SK-N-SH treated with all-trans-retinoic acid at 6 μM for 48 hours (cell line): ENCODE results near the gene LRMDA.

Experiments used
- ATAC-seq: fragments of 200-7000 bp; cut with Tn5 transposase; 3 replicates; pipeline ENCODE4 v1.9.1; 2020; ENCODE audit warnings: mild to moderate bottlenecking, moderate library complexity
- ARNTL ChIP-seq: fragments of 450-650 bp; formaldehyde crosslinking; IDR thresholded peaks from 2 replicates; pipeline ENCODE4 v1.5.0; 2020; ENCODE audit warnings: low read depth, mild to moderate bottlenecking, moderate library complexity, borderline replicate concordance
- BACH2 ChIP-seq: fragments of 250-450 bp; sonication (Bioruptor Pico); IDR thresholded peaks from 2 replicates; pipeline ENCODE4 v1.9.0; 2021; ENCODE audit warnings: mild to moderate bottlenecking, borderline replicate concordance
- CREB5 ChIP-seq: fragments of 250-450 bp; sonication (Bioruptor Pico); IDR thresholded peaks from 2 replicates; pipeline ENCODE4 v1.5.1; 2020; ENCODE audit warnings: low read depth, mild to moderate bottlenecking, moderate library complexity
- CSDC2 ChIP-seq: fragments of 250-450 bp; sonication (Bioruptor Pico); IDR thresholded peaks from 2 replicates; pipeline ENCODE4 v1.5.0; 2020; ENCODE audit warnings: mild to moderate bottlenecking, moderate library complexity
- CSRNP3 ChIP-seq: fragments of 250-450 bp; sonication (Bioruptor Pico); IDR thresholded peaks from 2 replicates; pipeline ENCODE4 v1.5.1; 2021; ENCODE audit warnings: mild to moderate bottlenecking, moderate library complexity
- GLIS3 ChIP-seq: fragments of 250-450 bp; sonication (Bioruptor Pico); IDR thresholded peaks from 2 replicates; pipeline ENCODE4 v1.5.0; 2020; ENCODE audit warnings: mild to moderate bottlenecking, moderate library complexity
- ISL1 ChIP-seq: fragments of 250-450 bp; sonication (Bioruptor Pico); IDR thresholded peaks from 2 replicates; pipeline ENCODE4 v2.1.2; 2022; ENCODE audit warnings: mild to moderate bottlenecking, moderate library complexity
- OSR1 ChIP-seq: fragments of 250-450 bp; sonication (Bioruptor Pico); IDR thresholded peaks from 2 replicates; pipeline ENCODE4 v1.8.0; 2022; ENCODE audit warnings: moderate library complexity, mild to moderate bottlenecking, inconsistent platforms
- PATZ1 ChIP-seq: fragments of 250-450 bp; sonication (Bioruptor Pico); IDR thresholded peaks from 2 replicates; pipeline ENCODE4 v1.8.0; 2020; ENCODE audit warnings: mild to moderate bottlenecking, moderate library complexity, borderline replicate concordance
- POU6F1 ChIP-seq: fragments of 250-450 bp; sonication (Bioruptor Pico); IDR thresholded peaks from 2 replicates; pipeline ENCODE4 v1.8.0; 2021; ENCODE audit warnings: low read depth, mild to moderate bottlenecking, moderate library complexity, borderline replicate concordance
- PPARA ChIP-seq: fragments of 250-450 bp; sonication (Bioruptor Pico); IDR thresholded peaks from 2 replicates; pipeline ENCODE4 v1.5.0; 2020; ENCODE audit warnings: mild to moderate bottlenecking, borderline replicate concordance
- RARB ChIP-seq: fragments of 250-450 bp; sonication (Bioruptor Pico); IDR thresholded peaks from 2 replicates; pipeline ENCODE4 v1.8.0; 2021; ENCODE audit warnings: mild to moderate bottlenecking, moderate library complexity
- SNAI2 ChIP-seq: fragments of 250-450 bp; sonication (Bioruptor Pico); IDR thresholded peaks from 2 replicates; pipeline ENCODE4 v1.5.0; 2020; ENCODE audit warnings: mild to moderate bottlenecking, moderate library complexity
- TCF4 ChIP-seq: fragments of 250-450 bp; sonication (Bioruptor Pico); IDR thresholded peaks from 2 replicates; pipeline ENCODE4 v1.8.0; 2021; ENCODE audit warnings: mild to moderate bottlenecking, moderate library complexity, borderline replicate concordance
- TOX ChIP-seq: fragments of 250-450 bp; sonication (Bioruptor Pico); IDR thresholded peaks from 2 replicates; pipeline ENCODE4 v1.8.0; 2021; ENCODE audit warnings: mild to moderate bottlenecking, moderate library complexity, borderline replicate concordance
- TSHZ2 ChIP-seq: fragments of 250-450 bp; sonication (Bioruptor Pico); IDR thresholded peaks from 2 replicates; pipeline ENCODE4 v1.5.0; 2020; ENCODE audit warnings: mild to moderate bottlenecking, moderate library complexity
- ZC3H10 ChIP-seq: fragments of 250-450 bp; sonication (Bioruptor Pico); IDR thresholded peaks from 2 replicates; pipeline ENCODE4 v1.5.1; 2021; ENCODE audit warnings: mild to moderate bottlenecking, moderate library complexity
- ZFP3 ChIP-seq: fragments of 250-450 bp; sonication (Bioruptor Pico); IDR thresholded peaks from 2 replicates; pipeline ENCODE4 v1.5.0; 2020; ENCODE audit warnings: mild to moderate bottlenecking, moderate library complexity
- ZFP30 ChIP-seq: fragments of 450-650 bp; formaldehyde crosslinking; IDR thresholded peaks from 2 replicates; pipeline ENCODE4 v1.5.0; 2022; ENCODE audit warnings: mild to moderate bottlenecking, moderate library complexity
- ZNF565 ChIP-seq: fragments of 450-650 bp; formaldehyde crosslinking; conservative IDR thresholded peaks from 2 replicates; pipeline ENCODE4 v1.5.0; 2020; ENCODE audit warnings: low read depth, mild to moderate bottlenecking, moderate library complexity
- ZNF70 ChIP-seq: fragments of 450-650 bp; formaldehyde crosslinking; IDR thresholded peaks from 2 replicates; pipeline ENCODE4 v1.5.0; 2020; ENCODE audit warnings: mild to moderate bottlenecking, moderate library complexity
- ZNF8 ChIP-seq: fragments of 450-650 bp; formaldehyde crosslinking; IDR thresholded peaks from 2 replicates; pipeline ENCODE4 v1.5.0; 2020; ENCODE audit warnings: mild to moderate bottlenecking, moderate library complexity

Gene LRMDA

GRCh38 chr10:75753621-75754020 lies 322.2 kb downstream of the LRMDA start:
- TF ChIP-seq ZNF565 (CRISPR knock-in tag) (no peak), POU6F1 (CRISPR knock-in tag) (no peak), TOX (CRISPR knock-in tag) (no peak), ZNF70 (CRISPR knock-in tag) (no peak), RARB (CRISPR knock-in tag) (no peak), TSHZ2 (CRISPR knock-in tag) (no peak), TCF4 (no peak)
- ATAC-seq, result no peak

GRCh38 chr10:75754096-75754831 lies 322.8 kb downstream of the LRMDA start:
- no peak for TF ChIP-seq CREB5 (CRISPR knock-in tag)
- TF ChIP-seq TCF4, result no peak
- no peak for TF ChIP-seq BACH2 (CRISPR knock-in tag)
- no peak for TF ChIP-seq PPARA
- no peak for TF ChIP-seq PATZ1 (CRISPR knock-in tag)
- TF ChIP-seq ZNF70 (CRISPR knock-in tag), result no peak
- TF ChIP-seq SNAI2 (CRISPR knock-in tag), result no peak
- TF ChIP-seq ZFP30 (CRISPR knock-in tag), result no peak
- TF ChIP-seq ZFP3 (CRISPR knock-in tag), result no peak
- no peak for TF ChIP-seq ZNF8 (CRISPR knock-in tag)
- TF ChIP-seq, all 23 proteins: peak for 0
- ATAC-seq, result no peak

- ATAC-seq, result no peak
- TF ChIP-seq ZNF8 (CRISPR knock-in tag), result no peak
- no peak for TF ChIP-seq ZFP3 (CRISPR knock-in tag)
- TF ChIP-seq ZFP30 (CRISPR knock-in tag), result no peak
- no peak for TF ChIP-seq ZC3H10
- TF ChIP-seq ARNTL (CRISPR knock-in tag), result no peak
- no peak for TF ChIP-seq ISL1 (CRISPR knock-in tag)
- TF ChIP-seq SNAI2 (CRISPR knock-in tag), result no peak
- no peak for TF ChIP-seq CSRNP3
- TF ChIP-seq CREB5 (CRISPR knock-in tag), result no peak
- no peak for TF ChIP-seq RARB (CRISPR knock-in tag)
- no peak for TF ChIP-seq CSDC2 (CRISPR knock-in tag)
- no peak for TF ChIP-seq ZNF565 (CRISPR knock-in tag)
- TF ChIP-seq OSR1 (CRISPR knock-in tag), result no peak
- TF ChIP-seq BACH2 (CRISPR knock-in tag), result no peak
- no peak for TF ChIP-seq GLIS3 (CRISPR knock-in tag)
- TF ChIP-seq ZNF70 (CRISPR knock-in tag), result no peak
- no peak for TF ChIP-seq PPARA
- no peak for TF ChIP-seq TSHZ2 (CRISPR knock-in tag)
Observed at GRCh38 chr10:75755528-75755927, 324.1 kb downstream of the LRMDA start.
